Measurements from ENCODE around the gene MRPL57.

Gene MRPL57

DNA sequence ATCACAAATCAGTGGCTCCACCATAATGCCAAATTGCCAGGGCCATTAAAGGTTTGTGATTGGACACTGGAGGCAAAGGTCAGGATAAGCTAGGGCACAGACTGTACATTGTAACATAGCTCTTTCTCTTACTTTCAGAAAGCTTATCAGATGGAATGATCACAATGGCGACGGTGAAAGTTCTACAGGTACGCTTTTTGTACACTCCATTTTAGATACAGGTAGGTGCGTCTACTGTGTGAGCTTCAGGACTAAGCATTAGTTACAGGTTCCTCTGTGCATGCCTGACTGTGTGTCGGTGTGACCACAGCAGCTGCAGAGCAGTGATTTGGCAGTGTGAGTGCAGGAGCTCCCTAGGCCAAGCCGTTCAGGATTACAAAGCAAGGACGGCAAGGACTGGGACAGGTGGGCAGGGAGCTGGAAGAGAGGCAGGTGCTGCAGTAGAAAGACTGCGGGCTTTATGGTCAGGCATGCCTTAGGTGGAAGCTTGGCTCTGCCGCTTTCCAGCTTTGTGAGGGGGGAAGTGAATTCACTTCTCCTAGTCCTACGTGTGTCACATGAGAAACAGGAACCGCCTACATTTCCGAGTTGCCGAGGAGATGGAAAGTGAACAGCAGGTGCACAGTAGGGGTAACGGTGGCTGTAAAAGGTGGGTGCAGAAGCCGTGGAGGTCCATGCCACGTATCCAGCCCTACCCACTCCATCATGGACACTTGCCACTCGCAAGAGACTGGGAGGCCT lies 49.6 kb downstream of the MRPL57 start:
- Histone ChIP-seq H3K9me3 (ENCODE audit: low read depth, low read length) (no peaks in the 10 kb centered on the region; the same call in 1 of the 2 replicates), H3K36me3 (ENCODE audit: insufficient read depth, low read length) (no peaks in the 10 kb centered on the region), H3K4me3 (no peak overlapping the region), H3K27ac (no peak overlapping the region), H3K9ac (ENCODE audit: insufficient read length) (no peak overlapping the region)
- DNase-seq (ENCODE audit: low read depth, low spot score) = no peak
- TF ChIP-seq POLR2AphosphoS5 (IDR thresholded peaks at IDR 0.05; ENCODE audit: borderline replicate concordance, low read depth, low read length) (no peak), FOXP2 (optimal IDR thresholded peaks at IDR 0.05; ENCODE audit: control extremely low read depth, extremely low read length, insufficient read depth) (no peak)

DNA sequence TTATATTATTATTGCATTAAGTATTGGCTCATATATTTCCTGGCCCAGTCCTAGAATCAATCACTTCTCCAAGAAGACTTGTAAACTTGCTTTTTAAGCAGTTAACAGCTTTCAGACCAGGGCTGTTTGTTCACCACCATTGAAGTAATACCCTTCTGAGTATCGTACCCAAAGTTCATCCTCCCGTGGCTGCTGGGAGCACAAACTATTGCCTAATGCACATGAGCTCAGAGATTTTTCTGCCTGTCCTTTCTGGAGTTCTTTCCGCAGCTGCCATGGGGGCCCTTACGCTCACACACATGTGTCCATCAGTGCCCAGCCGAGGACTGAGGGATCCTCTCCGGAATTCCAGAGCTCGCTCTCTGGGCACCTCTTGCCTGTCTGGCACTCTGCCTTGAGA lies 51.5 kb downstream of the MRPL57 start:
- Histone ChIP-seq H3K9ac (ENCODE audit: insufficient read length) (no peak overlapping the region), H3K9me3 (ENCODE audit: low read depth, low read length) (no peaks in the 10 kb centered on the region), H3K36me3 (ENCODE audit: insufficient read depth, low read length) (no peaks in the 10 kb centered on the region), H3K4me3 (no peak overlapping the region), H3K27ac (no peak overlapping the region)
- TF ChIP-seq FOXP2 (optimal IDR thresholded peaks at IDR 0.05; ENCODE audit: control extremely low read depth, extremely low read length, insufficient read depth) = no peak
- no peak for TF ChIP-seq POLR2AphosphoS5 (IDR thresholded peaks at IDR 0.05; ENCODE audit: borderline replicate concordance, low read depth, low read length)
- TF ChIP-seq EZH2 (IDR thresholded peaks at IDR 0.05) = no peak
- no peak for DNase-seq (ENCODE audit: low read depth, low spot score)

All from SK-N-MC (cell line).